GOT3 (cell line): ENCODE measurements around the gene WDR41.

Experiments
- DNase-seq: peaks from one replicate; lab custom pipeline; 2025; ENCODE audit warnings: mixed read lengths; lab: John Stamatoyannopoulos, UW

WDR41 gene

GRCh38 chr5:77448831-77449230 lies 43.3 kb downstream of the WDR41 start:
- DNase-seq: no peak

- no peak for DNase-seq
Measured at GRCh38 chr5:77444356-77444755, 47.8 kb downstream of the WDR41 start.

- no peak for DNase-seq
Measured at GRCh38 chr5:77443670-77444069, 48.4 kb downstream of the WDR41 start.

- no peak for DNase-seq
Measured at GRCh38 chr5:77438071-77438470, 54.0 kb downstream of the WDR41 start.

GRCh38 chr5:77437194-77437593 lies 54.9 kb downstream of the WDR41 start:
- no peak for DNase-seq

GRCh38 chr5:77431719-77432118 lies 60.4 kb downstream of the WDR41 start:
- no peak for DNase-seq

- DNase-seq: no peak
Measured at GRCh38 chr5:77431286-77431685, 60.8 kb downstream of the WDR41 start.

GRCh38 chr5:77430726-77431125 lies 61.4 kb downstream of the WDR41 start:
- DNase-seq: no peak

GRCh38 chr5:77428526-77428925 lies 63.6 kb downstream of the WDR41 start:
- DNase-seq: no peak

GRCh38 chr5:77427998-77428397 lies 64.1 kb downstream of the WDR41 start:
- DNase-seq: no peak

GRCh38 chr5:77426670-77427069 lies 65.4 kb downstream of the WDR41 start:
- DNase-seq: no peak

GRCh38 chr5:77425998-77426659 lies 66.0 kb downstream of the WDR41 start:
- DNase-seq: no peak

GRCh38 chr5:77425420-77425819 lies 66.7 kb downstream of the WDR41 start:
- no peak for DNase-seq

- no peak for DNase-seq
Measured at GRCh38 chr5:77424921-77425320, 67.2 kb downstream of the WDR41 start.

- DNase-seq: no peak
Measured at GRCh38 chr5:77423022-77423750, 68.9 kb downstream of the WDR41 start.

- no peak for DNase-seq
Measured at GRCh38 chr5:77420940-77421339, 71.2 kb downstream of the WDR41 start.

- no peak for DNase-seq
Measured at GRCh38 chr5:77419644-77420582, 72.2 kb downstream of the WDR41 start.

GRCh38 chr5:77418601-77419581 lies 73.2 kb downstream of the WDR41 start:
- no peak for DNase-seq

- DNase-seq: no peak
Measured at GRCh38 chr5:77418162-77418561, 74.0 kb downstream of the WDR41 start.

GRCh38 chr5:77413049-77413448 lies 79.1 kb downstream of the WDR41 start:
- DNase-seq: no peak

- DNase-seq: no peak
Measured at GRCh38 chr5:77409870-77410621, 82.1 kb downstream of the WDR41 start.
